GM19467 (cell line): ENCODE results near the gene OIT3.
"Not testable (repeated sequence)": the region's sequence is repeated elsewhere in the genome, so short reads cannot be mapped to it uniquely, and the experiment has no call there.

Experiments
- ATAC-seq: cut with Tn5 transposase; IDR thresholded peaks from one replicate; pipeline ENCODE4 v1.9.1; 2021; ENCODE audit warnings: mild to moderate bottlenecking, moderate library complexity; ENCODE audit not compliant: unreplicated experiment

The OIT3 gene

GRCh38 chr10:72899545-72899944 lies 6.0 kb downstream of the OIT3 start:
- no peak for ATAC-seq

DNA sequence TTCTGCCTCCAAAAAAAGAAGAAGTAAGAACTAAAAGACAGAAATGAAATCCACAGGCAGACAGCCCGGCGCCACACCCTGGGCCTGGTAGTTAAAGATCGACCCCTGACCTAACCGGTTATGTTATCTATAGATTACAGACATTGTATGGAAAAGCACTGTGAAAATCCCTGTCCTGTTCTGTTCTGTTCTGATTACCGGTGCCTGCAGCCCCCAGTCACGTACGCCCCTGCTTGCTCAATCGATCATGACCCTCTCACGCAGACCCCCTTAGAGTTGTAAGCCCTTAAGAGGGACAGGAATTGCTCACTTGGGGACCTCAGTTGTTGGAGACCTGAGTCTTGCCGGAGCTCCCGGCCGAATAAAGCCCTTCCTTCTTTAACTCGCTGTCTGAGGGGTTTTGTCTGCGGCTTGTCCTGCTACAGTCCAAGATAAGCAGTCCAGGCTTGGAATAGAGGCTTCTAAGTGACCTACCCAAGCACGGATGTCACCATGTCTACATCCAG lies 10.5 kb downstream of the OIT3 start:
- ATAC-seq = not testable (repeated sequence)

DNA sequence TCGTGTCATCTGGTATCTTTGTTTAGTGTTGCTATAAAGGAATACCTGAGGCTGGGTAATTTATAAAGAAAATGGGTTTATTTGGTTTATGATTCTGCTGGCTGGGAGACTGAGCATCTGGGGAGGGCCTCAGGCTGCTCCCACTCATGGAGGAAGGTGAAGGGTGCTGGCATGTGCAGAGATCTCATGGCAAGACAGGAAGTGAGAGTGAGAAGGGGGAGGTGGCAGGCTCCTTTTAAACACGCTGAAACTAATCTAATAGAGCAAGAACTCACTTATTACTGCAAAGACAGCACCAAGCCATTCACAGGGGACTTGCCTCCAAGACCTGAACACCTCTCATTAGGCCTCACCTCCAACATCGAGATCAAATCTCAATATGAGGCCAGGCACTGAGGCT lies 11.3 kb downstream of the OIT3 start:
- no peak for ATAC-seq

- no peak for ATAC-seq
Observed at GRCh38 chr10:72906446-72906845, 12.9 kb downstream of the OIT3 start.

- ATAC-seq = no peak
Observed at GRCh38 chr10:72910705-72911104, 17.2 kb downstream of the OIT3 start.

- no peak for ATAC-seq
Observed at GRCh38 chr10:72911758-72912157, 18.2 kb downstream of the OIT3 start.

GRCh38 chr10:72912736-72913135 lies 19.2 kb downstream of the OIT3 start:
- ATAC-seq = no peak

GRCh38 chr10:72913287-72913686 lies 19.7 kb downstream of the OIT3 start:
- ATAC-seq = no peak

DNA sequence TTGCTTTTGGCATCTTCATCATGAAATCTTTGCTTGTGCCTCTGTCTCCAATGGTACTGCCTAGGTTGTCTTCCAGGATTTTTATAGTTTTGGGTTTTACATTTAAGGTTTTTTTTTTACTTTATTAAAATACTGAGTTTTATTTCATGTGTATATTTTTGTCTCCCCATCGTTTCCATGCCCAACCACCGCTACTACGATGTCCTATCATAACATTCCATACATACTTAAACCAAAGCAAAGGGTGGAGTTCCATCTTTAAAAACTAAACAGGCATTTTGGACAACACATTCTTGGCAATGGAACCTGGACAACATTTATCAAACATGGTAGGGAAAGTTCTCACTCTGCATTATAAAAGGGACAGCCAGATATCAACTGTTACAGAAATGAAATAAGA lies 23.7 kb downstream of the OIT3 start:
- not testable (repeated sequence) for ATAC-seq

DNA sequence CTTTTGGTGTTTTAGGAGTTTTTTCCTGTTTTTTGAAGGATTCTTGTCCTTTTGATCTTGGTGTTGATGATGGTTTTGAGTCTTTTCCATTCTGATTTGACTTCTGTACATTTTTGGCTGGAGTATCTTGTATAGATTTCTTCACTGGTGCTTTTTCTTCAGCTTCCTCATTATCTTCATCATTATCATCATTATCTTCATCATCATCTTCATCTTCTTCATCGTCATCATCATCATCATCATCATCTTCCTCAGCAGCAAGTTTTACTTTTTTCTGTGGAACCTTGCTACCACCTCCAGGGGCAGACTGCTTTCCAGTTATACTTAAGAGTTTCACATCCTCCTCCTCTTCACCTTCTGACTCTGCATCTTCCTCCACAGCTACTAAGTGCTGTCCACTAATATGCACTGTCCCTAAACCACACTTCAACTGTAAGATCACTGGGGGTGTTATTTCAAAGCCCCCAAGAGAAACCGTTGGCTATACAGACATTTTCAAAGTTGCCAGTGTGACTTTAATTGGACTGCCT lies 24.3 kb downstream of the OIT3 start:
- not testable (repeated sequence) for ATAC-seq

- ATAC-seq = no peak
Observed at GRCh38 chr10:72918352-72918751, 24.8 kb downstream of the OIT3 start.

DNA sequence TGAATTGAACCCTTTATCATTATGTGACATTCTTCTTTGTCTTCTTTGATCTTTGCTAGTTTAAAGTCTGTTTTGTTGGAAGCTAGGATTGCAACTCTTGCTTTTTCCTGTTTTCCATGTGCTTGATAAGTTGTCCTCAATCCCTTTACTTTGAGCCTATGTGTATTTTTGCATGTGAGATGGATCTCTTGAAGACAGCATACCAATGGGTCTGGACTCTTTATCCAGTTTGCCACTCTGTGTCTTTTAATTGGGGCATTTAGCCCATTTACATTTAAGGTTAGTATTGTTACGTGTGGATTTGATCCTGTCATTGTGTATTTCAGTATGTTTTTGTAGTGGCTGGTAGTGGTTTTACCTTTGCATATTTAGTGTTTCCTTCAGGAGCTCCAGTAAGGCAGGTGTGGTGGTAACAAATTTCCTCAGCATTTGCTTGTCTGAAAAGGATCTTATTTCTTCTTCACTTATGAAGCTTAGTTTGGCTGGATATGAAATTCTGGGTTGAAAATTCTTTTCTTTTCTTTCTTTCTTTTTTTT lies 27.7 kb downstream of the OIT3 start:
- ATAC-seq = not testable (repeated sequence)

DNA sequence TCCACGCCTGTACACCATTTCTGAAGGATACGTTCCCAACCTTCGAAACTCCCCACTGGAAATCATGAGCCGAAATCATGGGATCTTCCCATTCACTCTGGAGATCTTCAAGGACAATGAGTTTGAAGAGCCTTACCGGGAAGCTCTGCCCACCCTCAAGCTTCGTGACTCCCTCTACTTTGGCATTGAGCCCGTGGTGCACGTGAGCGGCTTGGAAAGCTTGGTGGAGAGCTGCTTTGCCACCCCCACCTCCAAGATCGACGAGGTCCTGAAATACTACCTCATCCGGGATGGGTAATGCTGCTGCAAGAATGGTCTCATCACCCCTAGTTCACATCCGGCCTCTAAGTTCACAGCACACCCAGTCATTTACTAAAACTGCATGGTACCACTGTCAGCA lies 30.8 kb downstream of the OIT3 start:
- no peak for ATAC-seq

DNA sequence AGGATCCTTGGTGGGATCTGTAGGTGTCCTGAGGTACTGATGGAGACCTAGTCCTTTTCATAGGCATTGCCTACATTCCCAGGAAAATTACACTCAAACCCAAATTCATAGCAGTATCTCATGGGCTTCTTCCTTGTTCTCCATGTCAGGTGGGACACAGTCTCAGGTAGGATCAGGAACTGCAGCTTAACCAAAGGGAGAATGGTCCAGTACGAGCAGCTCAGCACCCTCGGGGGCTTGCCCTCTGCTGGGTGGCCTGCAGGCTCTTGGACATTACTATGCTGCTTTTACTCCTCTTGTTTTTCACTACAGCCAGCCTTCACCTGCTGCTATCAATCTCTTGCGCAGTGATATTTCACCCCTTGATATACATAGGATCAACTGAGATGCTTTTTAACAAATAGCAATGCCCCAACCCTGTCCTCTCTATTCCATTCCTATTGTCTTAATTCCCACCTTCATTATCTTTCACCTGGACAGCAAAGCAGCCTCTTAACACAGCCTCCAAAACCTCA lies 32.5 kb downstream of the OIT3 start:
- no peak for ATAC-seq

DNA sequence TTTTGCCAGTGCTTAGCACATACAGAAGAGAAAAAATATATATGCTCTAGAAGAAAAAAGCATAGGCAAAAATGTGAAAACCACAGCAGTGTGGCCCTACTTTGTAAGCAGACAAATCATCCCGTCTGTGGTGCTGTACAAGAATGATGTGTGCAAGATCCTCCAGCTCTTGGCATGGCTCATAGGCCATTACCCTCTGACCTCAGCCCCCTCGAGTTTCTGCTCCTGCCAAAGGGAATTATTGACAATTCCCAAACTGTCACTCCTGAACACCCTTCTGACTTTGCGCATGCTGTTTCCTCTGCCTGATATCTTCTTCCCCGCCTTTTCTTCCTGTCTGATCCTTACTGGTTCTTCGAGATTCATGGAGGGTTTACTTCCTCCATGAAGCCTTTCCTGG lies 33.9 kb downstream of the OIT3 start:
- no peak for ATAC-seq

- no peak for ATAC-seq
Observed at GRCh38 chr10:72928798-72929197, 35.3 kb downstream of the OIT3 start.

DNA sequence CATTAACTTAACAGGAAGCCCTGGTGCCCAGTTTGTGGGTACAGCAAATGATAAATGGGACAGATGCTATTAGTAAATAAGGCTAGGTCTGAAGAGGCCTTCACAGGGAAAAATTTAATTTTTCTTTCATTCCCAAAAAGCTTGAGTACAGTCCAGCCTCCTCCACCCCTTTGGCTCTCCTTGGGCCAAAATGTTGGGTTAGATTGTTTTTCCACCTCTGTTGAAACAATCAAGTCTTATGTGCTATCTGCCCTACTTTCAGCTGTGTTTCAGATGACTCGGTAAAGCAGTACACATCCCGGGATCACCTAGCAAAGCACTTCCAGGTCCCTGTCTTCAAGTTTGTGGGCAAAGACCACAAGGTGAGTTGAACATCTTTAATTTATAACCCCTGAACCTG lies 36.7 kb downstream of the OIT3 start:
- ATAC-seq = no peak

DNA sequence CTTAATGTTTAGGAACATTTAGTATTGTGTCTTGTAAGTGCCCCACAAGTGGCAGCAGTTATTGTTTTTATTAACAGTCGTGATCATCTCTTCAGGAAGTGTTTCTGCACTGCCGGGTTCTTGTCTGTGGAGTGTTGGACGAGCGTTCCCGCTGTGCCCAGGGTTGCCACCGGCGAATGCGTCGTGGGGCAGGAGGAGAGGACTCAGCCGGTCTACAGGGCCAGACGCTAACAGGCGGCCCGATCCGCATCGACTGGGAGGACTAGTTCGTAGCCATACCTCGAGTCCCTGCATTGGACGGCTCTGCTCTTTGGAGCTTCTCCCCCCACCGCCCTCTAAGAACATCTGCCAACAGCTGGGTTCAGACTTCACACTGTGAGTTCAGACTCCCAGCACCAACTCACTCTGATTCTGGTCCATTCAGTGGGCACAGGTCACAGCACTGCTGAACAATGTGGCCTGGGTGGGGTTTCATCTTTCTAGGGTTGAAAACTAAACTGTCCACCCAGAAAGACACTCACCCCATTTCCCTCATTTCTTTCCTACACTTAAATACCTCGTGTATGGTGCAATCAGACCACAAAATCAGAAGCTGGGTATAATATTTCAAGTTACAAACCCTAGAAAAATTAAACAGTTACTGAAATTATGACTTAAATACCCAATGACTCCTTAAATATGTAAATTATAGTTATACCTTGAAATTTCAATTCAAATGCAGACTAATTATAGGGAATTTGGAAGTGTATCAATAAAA lies 38.9 kb downstream of the OIT3 start:
- ATAC-seq = no peak

DNA sequence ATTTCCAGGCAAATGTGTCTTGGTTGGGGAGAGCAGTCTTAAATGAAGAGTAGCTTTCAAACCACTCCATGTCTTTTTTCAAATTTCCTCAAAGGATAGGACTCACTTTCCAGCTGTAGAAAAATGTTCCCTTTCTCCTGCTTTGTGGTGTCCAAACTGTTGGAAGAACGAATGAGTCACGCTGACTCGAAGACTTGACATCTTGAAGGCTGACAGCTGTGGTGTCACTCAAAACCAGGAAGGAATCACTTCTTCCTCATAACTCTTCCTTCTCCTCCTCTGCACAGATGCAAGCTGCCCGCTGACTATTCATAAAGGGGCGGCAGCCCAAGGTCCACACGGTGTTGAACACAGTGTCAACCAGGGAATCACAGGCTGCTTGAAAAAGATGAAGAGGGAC lies 41.8 kb downstream of the OIT3 start:
- no peak for ATAC-seq

GRCh38 chr10:72943498-72944234 lies 50.1 kb downstream of the OIT3 start:
- ATAC-seq = no peak

DNA sequence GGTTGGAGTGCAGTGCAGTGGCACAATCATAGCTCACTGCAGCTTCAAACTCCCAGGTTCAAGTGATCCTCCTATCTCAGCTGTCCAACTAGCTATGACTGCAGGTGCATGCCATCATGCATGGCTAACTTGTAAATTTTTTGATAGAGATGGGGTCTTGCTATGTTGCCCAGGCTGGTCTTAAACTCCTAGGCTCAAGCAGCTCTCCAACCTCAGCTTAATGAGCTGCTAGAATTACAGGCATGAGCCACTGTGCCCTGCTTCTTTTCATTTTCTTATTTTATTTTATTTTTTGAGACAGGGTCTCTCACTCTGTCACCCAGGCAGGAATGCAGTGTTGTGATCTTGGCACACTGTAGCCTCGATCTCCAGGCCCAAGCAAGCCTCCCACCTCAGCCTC lies 53.4 kb downstream of the OIT3 start:
- no peak for ATAC-seq

- ATAC-seq = no peak
Observed at GRCh38 chr10:72948762-72949161, 55.2 kb downstream of the OIT3 start.
